Activated CD4-positive, alpha-beta memory T cell treated with anti-CD3 and anti-CD28 coated beads, Interleukin-2, amount 10 ng/mL, durations not matched to agents 7 days and 5 days (primary cell): Measurements from ENCODE around the gene PCSK1N. TPM values are rescaled to one million over a fixed set of nuclear protein-coding genes. Genes with fewer than 3 reads are reported as not detected.

Source experiments
- CTCF ChIA-PET: fragments of 350-600 bp; sonication (Branson Sonifier 250); formaldehyde crosslinking; loops from one replicate; lab custom pipeline; 2021; ENCODE audit warnings: antibody characterized with exemption, inconsistent platforms; lab: Charles Lee
- POLR2A ChIA-PET: fragments of 350-600 bp; sonication (Branson Sonifier 250); formaldehyde crosslinking; loops from one replicate; lab custom pipeline; 2021; ENCODE audit warnings: antibody characterized with exemption; lab: Charles Lee
- DNase-seq: peaks from one replicate; pipeline ENCODE4 v3.0.0-alpha.2; 2020
- H3K27ac Mint-ChIP-seq: one replicate; pipeline ENCODE4 v1.8.0; 2021; ENCODE audit warnings: mild to moderate bottlenecking, mixed read lengths
- H3K27me3 Mint-ChIP-seq: one replicate; pipeline ENCODE4 v1.8.0; 2021; ENCODE audit warnings: mixed read lengths
- H3K36me3 Mint-ChIP-seq: one replicate; pipeline ENCODE4 v1.8.0; 2021; ENCODE audit warnings: low read depth, mixed read lengths
- H3K4me1 Mint-ChIP-seq: one replicate; pipeline ENCODE4 v1.8.0; 2021; ENCODE audit warnings: mixed read lengths
- H3K4me3 Mint-ChIP-seq: one replicate; pipeline ENCODE4 v1.8.0; 2021; ENCODE audit warnings: mild to moderate bottlenecking, mixed read lengths
- H3K9me3 Mint-ChIP-seq: one replicate; pipeline ENCODE4 v1.8.0; 2021; ENCODE audit warnings: mixed read lengths
- total RNA-seq, 2 experiments: library from RNA; stranded (reverse); gene quantifications; one replicate each; pipeline ENCODE4 v1.2.3, GENCODE V29; 2021

The PCSK1N gene
- total RNA-seq, 2 experiments from 2014 or later: 1.4 to 1.6 TPM

DNA sequence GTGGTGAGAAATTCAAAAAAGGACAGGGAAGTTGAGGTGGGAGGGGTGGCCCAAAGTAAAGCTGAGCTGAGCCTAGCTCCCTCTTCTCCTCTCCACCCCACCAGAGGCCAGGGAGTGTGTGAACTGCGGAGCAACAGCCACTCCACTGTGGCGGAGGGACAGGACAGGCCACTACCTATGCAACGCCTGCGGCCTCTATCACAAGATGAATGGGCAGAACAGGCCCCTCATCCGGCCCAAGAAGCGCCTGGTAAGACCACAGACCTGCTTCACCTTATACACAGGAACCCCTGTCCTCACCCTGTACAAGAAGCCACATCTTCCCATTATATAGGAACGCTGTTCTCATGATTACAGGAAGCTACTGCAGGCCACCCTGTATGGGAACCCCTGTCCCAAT lies 43.2 kb downstream of the PCSK1N start:
- CTCF ChIA-PET: no interaction called here
- no peak overlapping the region for H3K4me3 Mint-ChIP-seq
- H3K36me3 Mint-ChIP-seq: no peaks in the 10 kb centered on the region
- H3K4me1 Mint-ChIP-seq: peaks cover 14% of the 10 kb centered on the region
- no peak for DNase-seq
- no peak overlapping the region for H3K27ac Mint-ChIP-seq
- POLR2A ChIA-PET: interaction anchor here (1.0 kb wide), 1 partner anchor 9 kb away, joined by 4 read pairs; the partner anchor contains the start of gene HDAC6
- no peaks in the 10 kb centered on the region for H3K9me3 Mint-ChIP-seq
- H3K27me3 Mint-ChIP-seq: peaks cover 3% of the 10 kb centered on the region

DNA sequence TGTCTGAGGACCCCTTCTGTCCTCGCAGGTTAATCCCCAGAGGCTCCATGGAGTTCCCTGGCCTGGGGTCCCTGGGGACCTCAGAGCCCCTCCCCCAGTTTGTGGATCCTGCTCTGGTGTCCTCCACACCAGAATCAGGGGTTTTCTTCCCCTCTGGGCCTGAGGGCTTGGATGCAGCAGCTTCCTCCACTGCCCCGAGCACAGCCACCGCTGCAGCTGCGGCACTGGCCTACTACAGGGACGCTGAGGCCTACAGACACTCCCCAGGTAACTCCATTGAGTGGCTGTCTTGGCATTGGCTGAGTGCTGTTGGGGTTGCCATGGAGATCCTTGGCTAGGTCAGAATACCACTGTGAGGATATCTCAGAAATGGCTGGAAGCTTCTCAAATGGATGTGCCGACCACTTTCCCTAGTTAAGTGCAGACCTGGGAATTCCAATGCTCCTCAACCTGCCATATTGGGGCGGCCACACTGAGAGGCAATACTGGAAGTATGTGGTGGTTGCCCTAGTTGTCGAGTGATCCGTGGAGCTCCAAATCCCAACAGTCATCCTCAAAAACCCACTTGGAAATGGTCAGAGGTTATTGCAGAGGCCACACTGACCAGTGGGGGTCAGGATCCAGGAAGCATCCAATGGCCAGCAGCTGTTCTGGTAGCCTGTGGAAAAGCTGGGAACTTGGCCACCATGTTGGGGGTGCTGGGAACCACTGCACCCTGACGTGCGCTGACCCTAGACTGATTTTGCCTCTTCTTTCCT lies 44.2 kb downstream of the PCSK1N start:
- CTCF ChIA-PET: no interaction called here
- Mint-ChIP-seq H3K4me3 (no peak overlapping the region), H3K27ac (no peak overlapping the region), H3K4me1 (peaks cover 14% of the 10 kb centered on the region), H3K36me3 (no peaks in the 10 kb centered on the region), H3K9me3 (no peaks in the 10 kb centered on the region), H3K27me3 (peaks cover 9% of the 10 kb centered on the region)
- DNase-seq: no peak
- POLR2A ChIA-PET: no interaction called here

DNA sequence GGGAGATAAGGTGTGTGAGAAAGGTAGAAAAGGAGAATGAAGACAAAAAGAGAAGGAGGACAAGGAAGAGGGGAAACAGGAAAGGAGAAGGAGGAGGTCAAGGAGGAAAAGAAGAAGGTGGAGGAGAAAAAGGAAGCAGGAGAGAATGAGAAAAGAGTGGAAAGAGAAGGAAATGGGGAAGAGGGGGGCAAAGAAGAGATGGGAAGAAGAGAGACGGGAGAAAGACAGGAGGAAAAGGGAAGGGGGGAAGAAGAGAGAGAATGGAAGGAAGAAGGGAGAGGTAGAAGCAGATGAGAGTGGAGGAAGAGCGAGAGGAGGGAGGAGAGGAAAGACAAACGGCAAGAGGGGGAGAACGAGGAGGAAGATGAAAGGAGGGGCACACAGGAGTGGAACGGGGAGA lies 44.9 kb downstream of the PCSK1N start:
- Mint-ChIP-seq H3K36me3 (no peaks in the 10 kb centered on the region), H3K4me3 (no peak overlapping the region), H3K9me3 (no peaks in the 10 kb centered on the region), H3K27ac (no peak overlapping the region), H3K27me3 (peaks cover 9% of the 10 kb centered on the region), H3K4me1 (peaks cover 14% of the 10 kb centered on the region)
- POLR2A ChIA-PET: no interaction called here
- DNase-seq: no peak
- CTCF ChIA-PET: no interaction called here

DNA sequence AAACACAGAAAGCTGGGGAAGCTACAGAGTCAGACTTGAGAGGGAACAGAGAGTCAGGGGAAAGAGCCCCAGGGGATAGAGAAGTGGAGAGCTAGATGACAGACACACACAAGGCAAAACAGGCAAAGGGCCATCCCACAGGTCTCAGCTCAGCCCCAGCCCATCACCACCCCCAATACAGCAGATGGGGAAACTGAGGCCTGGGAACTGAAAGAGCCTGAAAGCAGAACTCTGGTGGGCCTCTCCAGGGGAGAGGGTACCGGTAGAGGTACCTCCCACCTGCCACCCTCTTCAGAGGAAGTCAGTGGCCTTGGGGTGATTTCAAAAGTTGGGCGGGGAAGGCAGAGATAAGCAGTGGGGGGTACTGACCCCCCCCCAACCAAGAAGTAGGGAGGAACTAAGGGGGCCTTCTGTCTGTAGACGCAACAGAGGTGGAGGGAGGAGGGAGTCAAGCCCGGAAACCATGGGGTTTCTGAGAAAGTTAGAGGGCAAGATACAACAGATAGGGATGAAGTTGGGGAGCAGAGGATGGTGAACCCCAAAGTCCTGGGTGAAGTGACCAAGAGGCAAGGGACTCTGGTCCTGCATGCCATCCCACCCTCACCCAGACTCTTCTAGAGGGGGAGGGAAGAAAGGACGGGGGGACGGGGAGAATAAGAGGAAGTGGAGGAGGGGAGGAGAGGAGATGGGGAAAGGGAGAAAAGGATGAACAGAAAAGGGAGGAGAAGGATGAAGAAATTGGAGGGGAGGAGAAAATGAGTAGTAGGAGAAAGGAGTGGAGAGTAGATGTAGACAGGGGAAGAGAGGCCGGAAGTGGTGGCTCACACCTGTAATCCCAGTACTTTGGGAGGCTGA lies 45.8 kb downstream of the PCSK1N start:
- Mint-ChIP-seq H3K27ac (no peak overlapping the region), H3K4me1 (peaks cover 14% of the 10 kb centered on the region), H3K9me3 (no peaks in the 10 kb centered on the region), H3K36me3 (no peaks in the 10 kb centered on the region), H3K4me3 (no peak overlapping the region), H3K27me3 (peaks cover 9% of the 10 kb centered on the region)
- DNase-seq: no peak
- POLR2A ChIA-PET: no interaction called here
- CTCF ChIA-PET: no interaction called here

DNA sequence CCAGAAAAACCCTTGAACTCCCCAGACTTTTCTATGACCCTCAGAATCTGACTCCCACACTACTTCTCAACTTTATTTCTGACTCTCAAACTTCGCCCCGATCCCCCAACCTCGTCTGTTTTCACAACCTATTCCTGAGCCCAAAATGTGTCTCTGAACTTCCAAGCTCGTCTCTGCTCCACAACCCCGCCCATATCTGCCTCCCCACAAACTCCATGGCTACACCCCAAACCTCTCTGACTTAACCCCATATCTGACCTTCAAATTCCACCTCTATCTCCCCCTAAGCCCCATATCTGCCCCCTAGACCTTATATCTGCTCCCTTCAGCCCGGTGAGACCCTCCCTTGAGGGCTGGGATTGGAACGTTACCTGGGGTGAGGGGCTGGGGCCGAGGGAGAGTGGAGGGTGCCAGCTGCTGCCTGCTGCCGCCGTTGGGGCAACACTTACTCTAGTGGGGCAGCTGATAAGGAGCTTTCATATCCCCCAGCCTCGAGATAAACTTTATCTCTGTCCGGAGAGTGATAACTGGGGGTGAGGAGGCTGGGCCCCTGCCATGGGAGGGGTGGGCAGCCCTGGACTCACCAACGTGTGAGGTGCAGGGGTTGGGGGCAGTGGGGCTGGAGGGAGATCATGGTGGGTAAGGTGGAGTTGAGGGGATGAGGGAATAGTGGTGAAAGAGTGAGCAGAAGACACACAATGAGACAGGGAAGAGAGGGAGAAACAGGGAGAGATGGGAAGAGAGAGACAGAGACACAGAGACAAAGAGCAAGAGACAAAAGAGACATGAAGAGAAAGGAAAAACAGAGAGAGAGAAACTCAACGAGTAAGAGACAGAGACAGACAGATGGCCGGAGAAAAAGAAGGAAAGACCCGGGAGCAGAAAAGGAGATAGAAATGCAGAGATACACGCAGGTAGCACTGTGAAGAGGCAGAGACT lies 47.6 kb downstream of the PCSK1N start:
- no peak overlapping the region for H3K4me3 Mint-ChIP-seq
- H3K27ac Mint-ChIP-seq: no peak overlapping the region
- H3K36me3 Mint-ChIP-seq: no peaks in the 10 kb centered on the region
- H3K27me3 Mint-ChIP-seq: peaks cover 9% of the 10 kb centered on the region
- CTCF ChIA-PET: no interaction called here
- peaks cover 14% of the 10 kb centered on the region for H3K4me1 Mint-ChIP-seq
- POLR2A ChIA-PET: no interaction called here
- no peak for DNase-seq
- no peaks in the 10 kb centered on the region for H3K9me3 Mint-ChIP-seq

DNA sequence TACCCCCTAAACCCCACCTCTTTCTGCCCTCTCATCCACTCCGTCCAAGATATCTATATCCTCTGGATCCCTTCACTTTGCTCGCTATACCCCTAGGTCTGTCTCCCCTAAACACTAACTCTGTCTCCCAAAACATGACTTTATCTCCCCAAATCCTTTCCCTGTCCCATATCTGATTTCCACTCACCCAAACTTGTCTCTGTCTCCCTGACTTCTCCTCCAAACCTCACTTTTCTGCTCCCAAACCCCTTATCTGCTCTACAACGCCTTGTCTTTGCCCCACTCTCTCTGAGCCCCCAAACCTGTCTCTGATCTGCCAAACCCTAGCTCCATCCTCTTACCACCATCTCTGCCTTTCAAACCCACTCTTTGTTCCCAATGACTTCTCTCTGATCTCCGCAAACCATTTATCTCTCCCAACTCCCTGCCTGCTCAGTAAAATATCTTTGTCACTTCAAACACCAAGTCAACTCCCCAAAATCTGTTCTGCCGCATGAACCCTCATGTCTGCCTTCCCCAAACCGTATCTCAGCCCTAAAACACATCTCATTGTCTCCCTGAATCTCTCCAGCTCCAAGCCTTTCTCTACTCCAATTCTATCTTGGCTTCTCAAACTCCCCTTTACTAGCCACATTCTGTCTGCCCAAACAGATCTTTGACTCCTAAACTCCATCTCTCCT lies 48.4 kb downstream of the PCSK1N start:
- Mint-ChIP-seq H3K36me3 (no peaks in the 10 kb centered on the region), H3K9me3 (no peaks in the 10 kb centered on the region), H3K27ac (no peak overlapping the region), H3K4me1 (peaks cover 14% of the 10 kb centered on the region), H3K27me3 (peaks cover 9% of the 10 kb centered on the region), H3K4me3 (no peak overlapping the region)
- ChIA-PET POLR2A (no interaction called here), CTCF (no interaction called here)
- no peak for DNase-seq

DNA sequence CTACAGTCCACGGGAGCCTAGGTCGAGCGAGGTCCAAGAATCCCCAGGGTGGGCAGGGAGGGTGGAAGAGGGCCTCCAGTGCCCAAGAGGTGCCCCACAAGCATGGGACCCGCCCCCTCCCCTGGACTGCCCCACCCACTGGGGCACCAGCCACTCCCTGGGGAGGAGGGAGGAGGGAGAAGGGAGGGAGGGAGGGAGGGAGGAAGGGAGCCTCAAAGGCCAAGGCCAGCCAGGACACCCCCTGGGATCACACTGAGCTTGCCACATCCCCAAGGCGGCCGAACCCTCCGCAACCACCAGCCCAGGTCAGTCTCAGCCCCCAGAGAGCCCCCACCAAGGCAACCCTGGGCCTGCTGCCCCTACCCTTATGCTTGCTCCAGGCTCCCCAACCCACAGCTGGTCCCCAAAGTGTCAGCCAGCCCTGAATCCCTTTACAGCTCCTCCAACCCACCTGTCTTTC lies 49.0 kb downstream of the PCSK1N start, which contains the start of gene GATA1:
TSS of gene GATA1 (plus strand) at position 250 of the 460 bp plus-strand sequence. CDS start 4,520 bp downstream, outside the sequence.
- CTCF ChIA-PET: no interaction called here
- no peaks in the 10 kb centered on the region for H3K9me3 Mint-ChIP-seq
- H3K4me3 Mint-ChIP-seq: no peak within 1 kb of the TSS
- H3K27ac Mint-ChIP-seq: no peak within 1 kb of the TSS
- H3K4me1 Mint-ChIP-seq: peaks cover 14% of the 10 kb centered on the region
- POLR2A ChIA-PET: no interaction called here
- H3K36me3 Mint-ChIP-seq: no peaks in the 10 kb centered on the region
- no peak for DNase-seq
- peaks cover 9% of the 10 kb centered on the region for H3K27me3 Mint-ChIP-seq

DNA sequence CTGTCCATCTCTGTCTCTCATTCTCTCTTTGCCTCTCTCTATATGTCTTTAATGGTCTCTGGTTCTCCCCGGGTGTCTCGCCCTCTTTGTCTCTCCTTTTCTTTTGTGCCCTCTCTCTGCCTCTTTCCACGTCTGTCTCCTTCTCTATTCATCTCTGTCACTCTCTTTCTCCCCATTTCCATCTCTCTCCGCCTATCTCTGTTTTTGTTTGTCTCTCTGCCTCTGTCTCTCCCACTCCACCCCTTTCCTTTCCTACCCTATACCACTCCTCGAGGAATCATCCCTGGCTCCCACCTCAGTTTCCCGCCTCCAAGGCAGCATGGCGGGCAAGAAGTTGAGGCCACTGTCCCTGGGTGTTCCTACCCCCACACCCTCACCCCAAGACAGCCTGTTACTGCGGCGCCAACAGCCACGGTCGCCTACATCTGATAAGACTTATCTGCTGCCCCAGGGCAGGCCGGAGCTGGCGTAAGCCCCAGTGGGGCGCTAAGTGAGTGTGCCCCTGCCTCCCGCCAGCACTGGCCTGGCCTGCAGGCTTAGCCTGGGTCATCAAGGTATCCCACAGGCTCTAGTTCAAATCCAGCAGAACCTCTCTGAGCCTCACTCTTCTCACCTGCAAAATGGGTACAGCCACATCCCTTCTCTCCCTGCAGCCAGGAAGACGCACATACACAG lies 49.7 kb downstream of the PCSK1N start:
- no peak overlapping the region for H3K27ac Mint-ChIP-seq

DNA sequence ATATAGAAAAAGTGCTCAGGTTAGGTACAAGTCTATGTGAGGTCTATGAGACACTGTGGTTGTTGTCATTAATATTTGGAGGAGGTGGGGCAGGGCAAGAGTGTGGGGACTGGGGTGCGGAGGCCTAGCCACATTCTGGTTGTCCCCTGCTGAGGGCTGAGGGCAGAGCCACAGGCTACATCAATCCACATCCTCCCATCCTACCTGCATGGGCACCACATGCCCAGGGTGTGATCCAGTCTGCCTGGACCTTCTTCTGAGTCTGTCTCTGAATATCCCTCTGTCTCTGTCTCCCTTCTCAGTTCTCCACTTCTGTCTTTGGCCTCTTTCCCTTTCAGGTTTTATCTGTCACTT lies 50.2 kb downstream of the PCSK1N start:
- no peak overlapping the region for H3K4me3 Mint-ChIP-seq
- peaks cover 12% of the 10 kb centered on the region for H3K4me1 Mint-ChIP-seq
- DNase-seq: no peak
- H3K27me3 Mint-ChIP-seq: peaks cover 9% of the 10 kb centered on the region
- POLR2A ChIA-PET: interaction anchor here (0.8 to 1.3 kb wide), 2 partner anchors 16 to 168 kb away, joined by 3 to 4 read pairs; partner anchors contain the start of gene HDAC6
- CTCF ChIA-PET: no interaction called here
- H3K27ac Mint-ChIP-seq: no peak overlapping the region
- no peaks in the 10 kb centered on the region for H3K9me3 Mint-ChIP-seq
- no peaks in the 10 kb centered on the region for H3K36me3 Mint-ChIP-seq

More for the DNA sequence above, 49.7 kb downstream of the PCSK1N start:
- ChIA-PET POLR2A (no interaction called here), CTCF (no interaction called here)
- no peak for DNase-seq
- Mint-ChIP-seq H3K27me3 (peaks cover 9% of the 10 kb centered on the region), H3K4me3 (no peak overlapping the region), H3K36me3 (no peaks in the 10 kb centered on the region), H3K4me1 (peaks cover 14% of the 10 kb centered on the region), H3K9me3 (no peaks in the 10 kb centered on the region)

DNA sequence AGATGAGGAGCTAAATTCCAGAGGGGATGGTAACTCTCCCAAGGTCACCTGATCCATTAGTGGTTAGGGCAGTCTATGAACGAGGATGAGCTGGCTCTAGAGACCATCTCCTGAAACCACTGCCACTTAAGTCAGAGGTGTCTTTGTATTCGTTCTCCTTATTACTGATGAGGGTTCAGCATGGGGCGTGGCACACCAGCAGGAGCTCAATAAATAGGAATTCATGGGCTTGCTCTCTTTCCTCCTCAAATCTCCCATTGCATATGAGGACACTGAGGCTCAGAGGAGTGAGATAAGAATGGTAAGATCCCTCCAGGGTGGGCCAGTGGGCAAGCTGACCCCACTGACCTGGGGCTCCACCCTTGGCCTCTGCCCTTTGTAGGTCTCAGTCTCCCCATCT lies 50.7 kb downstream of the PCSK1N start:
- CTCF ChIA-PET: no interaction called here
- H3K27me3 Mint-ChIP-seq: peaks cover 9% of the 10 kb centered on the region
- POLR2A ChIA-PET: interaction anchor here (0.8 to 1.3 kb wide), 2 partner anchors 16 to 168 kb away, joined by 3 to 4 read pairs; partner anchors contain the start of gene HDAC6
- H3K4me1 Mint-ChIP-seq: peaks cover 9% of the 10 kb centered on the region
- no peaks in the 10 kb centered on the region for H3K36me3 Mint-ChIP-seq
- H3K27ac Mint-ChIP-seq: no peak overlapping the region
- H3K4me3 Mint-ChIP-seq: no peak overlapping the region
- no peaks in the 10 kb centered on the region for H3K9me3 Mint-ChIP-seq
- no peak for DNase-seq

DNA sequence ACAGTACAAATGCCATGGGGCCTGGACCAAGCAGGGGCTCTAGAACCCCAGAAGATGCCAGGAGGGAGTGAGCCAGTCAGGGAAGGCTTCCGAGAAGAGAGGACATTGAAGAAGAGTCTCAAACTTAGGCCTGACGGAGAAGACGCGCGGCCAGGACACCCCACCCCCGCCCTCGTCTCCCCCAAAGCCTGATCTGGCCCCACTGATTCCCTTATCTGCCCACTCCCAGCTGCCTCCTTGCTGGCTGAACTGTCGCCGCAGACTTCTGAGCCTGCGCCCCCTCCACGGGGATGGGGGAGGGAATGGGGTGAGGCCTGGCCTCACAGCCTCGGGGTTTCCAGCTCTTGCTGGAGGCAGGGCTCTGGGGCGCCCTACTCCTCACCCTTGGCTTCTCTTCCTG lies 52.6 kb downstream of the PCSK1N start:
- POLR2A ChIA-PET: no interaction called here
- Mint-ChIP-seq H3K36me3 (no peaks in the 10 kb centered on the region), H3K27me3 (peaks cover 9% of the 10 kb centered on the region), H3K4me3 (no peak overlapping the region), H3K27ac (no peak overlapping the region), H3K4me1 (no peaks in the 10 kb centered on the region), H3K9me3 (no peaks in the 10 kb centered on the region)
- CTCF ChIA-PET: no interaction called here
- no peak for DNase-seq

DNA sequence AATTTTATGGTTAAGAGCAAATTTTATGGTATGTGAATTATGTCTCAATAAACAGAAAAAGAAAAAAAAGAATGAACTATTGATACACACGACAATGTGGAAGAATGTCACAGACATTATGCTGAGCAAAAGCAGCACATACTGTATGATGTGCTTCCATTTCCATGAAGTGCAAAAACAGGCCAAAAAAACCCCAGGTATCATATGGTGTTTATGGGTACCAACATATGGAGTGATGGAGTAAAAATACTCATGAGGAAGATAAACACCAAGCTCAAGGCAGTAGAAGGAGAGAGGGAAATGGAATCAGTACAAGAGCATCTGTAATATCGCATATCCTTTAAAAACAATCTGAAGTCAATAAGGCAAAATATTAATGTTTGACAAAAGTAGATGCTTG lies 53.2 kb downstream of the PCSK1N start:
- no peak overlapping the region for H3K27ac Mint-ChIP-seq
- DNase-seq: no peak

More for the DNA sequence above, 53.2 kb downstream of the PCSK1N start:
- H3K9me3 Mint-ChIP-seq: no peaks in the 10 kb centered on the region
- no peaks in the 10 kb centered on the region for H3K4me1 Mint-ChIP-seq
- CTCF ChIA-PET: no interaction called here
- H3K36me3 Mint-ChIP-seq: no peaks in the 10 kb centered on the region
- peaks cover 10% of the 10 kb centered on the region for H3K27me3 Mint-ChIP-seq
- POLR2A ChIA-PET: no interaction called here
- no peak overlapping the region for H3K4me3 Mint-ChIP-seq
